GM21786 (cell line): ENCODE results near the gene NUAK2.

Source experiments
- ATAC-seq: cut with Tn5 transposase; IDR thresholded peaks from one replicate; pipeline ENCODE4 v1.9.1; 2021; ENCODE audit not compliant: unreplicated experiment

Gene NUAK2

DNA sequence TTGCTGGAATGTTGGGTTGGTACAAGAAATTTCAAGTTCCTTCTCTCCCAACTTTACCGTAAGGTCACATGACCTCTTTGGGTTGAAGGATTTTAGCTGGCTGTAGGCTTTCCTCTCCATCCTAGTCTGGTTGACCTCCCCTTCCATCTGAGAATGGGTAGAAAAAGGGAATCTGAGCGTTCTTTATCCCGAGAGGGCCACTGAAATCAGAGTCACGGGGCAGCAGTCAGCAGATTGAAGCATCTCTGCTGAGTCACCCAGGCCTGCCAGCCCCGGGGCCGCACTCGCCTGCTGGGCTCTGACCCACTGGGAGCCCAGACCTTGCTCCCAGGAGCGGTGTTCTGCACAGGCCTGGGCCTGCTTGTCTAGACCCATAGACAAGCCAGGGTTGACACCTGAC is 62.8 kb downstream of the NUAK2 start:
- no peak for ATAC-seq

DNA sequence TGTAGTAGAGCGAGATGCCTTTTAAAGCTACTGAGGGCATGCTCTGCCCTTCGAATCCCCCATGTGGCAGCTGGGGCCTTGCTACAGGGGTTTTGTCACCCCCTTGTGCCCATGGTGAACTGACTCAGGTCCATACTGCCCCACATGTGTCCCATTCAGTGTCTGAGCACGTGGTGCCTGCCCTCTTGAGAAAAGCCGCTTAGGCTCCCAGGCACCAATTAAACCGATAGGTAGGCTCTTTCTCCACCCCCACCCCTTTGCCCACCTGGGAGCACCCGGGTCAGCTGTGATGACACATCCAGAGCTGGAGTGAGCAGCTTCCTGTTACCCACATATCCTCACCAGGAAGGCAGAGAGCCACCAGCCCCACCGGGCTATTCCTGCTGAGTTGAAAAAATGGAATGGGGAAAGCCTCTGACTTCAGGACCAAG is 63.3 kb downstream of the NUAK2 start:
- ATAC-seq = no peak

DNA sequence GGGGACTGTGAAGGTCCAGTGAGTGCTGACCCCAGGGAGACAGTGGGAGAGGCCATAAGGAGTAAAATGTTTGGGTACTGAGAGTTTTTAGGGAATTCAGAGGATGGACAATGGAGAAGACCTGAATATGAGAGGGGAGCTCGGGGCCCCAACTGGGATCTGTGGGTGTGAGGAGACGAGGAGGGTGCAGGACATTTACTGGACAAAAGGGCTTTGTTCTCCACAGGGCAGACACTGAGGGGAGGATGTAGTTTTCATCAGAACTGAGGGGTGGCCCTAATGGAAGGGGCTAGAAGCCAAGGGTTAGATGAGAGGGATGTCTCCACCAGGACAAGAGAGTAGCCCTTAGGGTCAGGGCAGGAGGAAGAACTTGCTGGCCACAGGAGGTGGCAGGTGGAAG is 63.8 kb downstream of the NUAK2 start:
- no peak for ATAC-seq

DNA sequence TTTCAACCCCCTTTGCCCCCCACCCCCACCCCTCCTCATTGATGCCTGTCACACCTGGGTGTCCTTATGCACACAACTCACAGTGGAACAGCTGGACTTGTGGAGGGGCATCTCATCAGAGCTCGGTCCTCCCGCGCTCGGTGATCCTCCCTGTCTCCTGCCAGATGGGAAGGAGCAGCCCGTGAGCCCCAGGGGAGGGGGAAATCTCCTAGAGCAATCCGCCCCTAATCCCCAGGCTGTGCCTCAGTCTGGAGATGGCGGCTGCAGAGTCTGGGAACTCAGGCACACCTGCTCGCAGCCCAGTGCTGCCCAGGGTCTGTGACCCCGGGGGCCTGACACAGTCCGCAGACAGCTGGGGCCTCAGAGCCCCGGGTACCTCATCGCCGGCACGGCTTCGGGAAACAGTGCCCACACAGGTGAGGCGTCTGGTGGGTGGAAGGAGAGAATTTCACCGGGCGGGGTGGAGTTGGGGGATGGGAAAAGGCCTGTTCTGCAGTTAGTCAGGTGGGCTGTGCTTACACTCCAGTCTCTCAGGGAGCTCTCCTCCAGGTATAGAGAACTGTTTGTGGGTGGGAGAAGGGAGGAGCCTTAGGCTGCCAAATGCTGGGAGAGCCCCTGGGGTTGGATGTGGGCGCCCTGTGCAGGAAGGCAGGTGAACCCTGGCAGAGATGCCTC is 64.5 kb downstream of the NUAK2 start:
- ATAC-seq = no peak

DNA sequence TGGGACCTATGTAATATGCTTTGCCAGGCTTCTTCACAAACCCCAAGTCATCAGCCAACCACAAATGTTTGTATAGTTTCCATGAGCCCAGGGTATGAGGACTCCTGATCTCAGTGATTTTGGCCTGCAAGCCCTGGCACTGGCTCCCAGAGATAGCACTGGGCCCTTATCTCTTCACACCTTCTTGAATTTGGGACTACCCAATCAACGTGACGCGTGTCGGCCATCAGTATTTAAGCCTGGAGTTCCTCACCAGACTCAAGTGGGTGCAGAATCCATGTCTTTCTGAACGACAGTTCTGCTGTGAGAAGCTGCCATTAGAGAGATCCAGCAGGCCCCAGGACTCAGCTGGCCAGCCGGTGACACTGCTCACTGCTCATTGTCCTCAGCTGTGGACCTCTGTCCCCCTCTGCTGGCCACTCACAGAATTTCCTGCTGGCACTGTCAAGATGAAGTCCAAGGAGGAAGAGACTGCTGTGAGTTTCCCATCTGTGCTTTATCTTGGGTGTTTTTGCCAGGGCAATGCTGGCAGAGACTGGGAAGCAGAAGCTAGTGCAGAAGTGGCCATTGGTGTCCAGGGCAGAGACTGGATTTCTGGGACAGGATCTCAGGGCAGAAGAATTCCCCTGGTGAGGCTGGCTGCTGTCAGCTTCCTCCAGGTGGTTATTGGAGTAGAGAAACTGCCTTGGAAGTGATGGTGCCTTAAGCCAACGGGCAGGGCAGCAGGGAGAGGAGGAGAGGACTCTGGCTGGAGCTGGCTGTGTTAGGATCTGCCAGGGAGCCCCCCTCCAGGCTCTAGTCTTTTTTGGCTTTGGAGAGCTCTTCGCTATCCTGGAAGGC is 65.4 kb downstream of the NUAK2 start:
- peak; percentile 69 for ATAC-seq
